HepG2 (cell line): ENCODE measurements around the gene PROK2.

ENCODE experiments used
- BHLHE40 ChIP-seq: IDR thresholded peaks from 2 replicates; pipeline ENCODE4 v1.6.1; 2011; ENCODE audit warnings: low read length, improper control_type of control experiment
- FOXJ3 ChIP-seq: sonication (generic); formaldehyde crosslinking; IDR thresholded peaks from 2 replicates; pipeline ENCODE4 v1.4.0; 2020; ENCODE audit warnings: missing genetic modification reagents, mild to moderate bottlenecking, borderline replicate concordance
- KDM3A ChIP-seq: IDR thresholded peaks from 2 replicates; pipeline ENCODE4 v1.6.1; 2018; ENCODE audit warnings: low read depth, missing compliant biosample characterization
- THAP11 ChIP-seq: IDR thresholded peaks from 2 replicates; pipeline ENCODE4 v1.6.1; 2016; ENCODE audit warnings: missing biosample characterization, missing genetic modification reagents
- ZNF558 ChIP-seq: sonication (generic); formaldehyde crosslinking; IDR thresholded peaks from 2 replicates; pipeline ENCODE4 v1.9.0; 2022; ENCODE audit warnings: mild to moderate bottlenecking, missing genetic modification reagents, borderline replicate concordance
- ZSCAN12 ChIP-seq: sonication (generic); formaldehyde crosslinking; IDR thresholded peaks from 2 replicates; pipeline ENCODE4 v1.9.0; 2021; ENCODE audit warnings: mild to moderate bottlenecking, missing genetic modification reagents
- TF ChIP-seq, protein P1 (sequence below): sonication (generic); formaldehyde crosslinking; IDR thresholded peaks from 2 replicates; pipeline ENCODE4 v1.8.0; 2022; ENCODE audit warnings: mild to moderate bottlenecking, missing genetic modification reagents, moderate library complexity
- TF ChIP-seq, protein P2 (sequence below): sonication (generic); formaldehyde crosslinking; IDR thresholded peaks from 2 replicates; pipeline ENCODE4 v1.4.0; 2020; ENCODE audit warnings: missing genetic modification reagents
- TF ChIP-seq, protein P3 (sequence below): sonication (generic); formaldehyde crosslinking; IDR thresholded peaks from 2 replicates; pipeline ENCODE4 v1.4.0; 2020; ENCODE audit warnings: missing genetic modification reagents
- TF ChIP-seq, protein P4 (sequence below): sonication (generic); formaldehyde crosslinking; conservative IDR thresholded peaks from 2 replicates; pipeline ENCODE4 v1.4.0; 2020; ENCODE audit warnings: missing genetic modification reagents
- TF ChIP-seq, protein P5 (sequence below): sonication (generic); formaldehyde crosslinking; IDR thresholded peaks from 2 replicates; pipeline ENCODE4 v1.5.0; 2020; ENCODE audit warnings: mild to moderate bottlenecking, missing genetic modification reagents, moderate library complexity

DNA sequence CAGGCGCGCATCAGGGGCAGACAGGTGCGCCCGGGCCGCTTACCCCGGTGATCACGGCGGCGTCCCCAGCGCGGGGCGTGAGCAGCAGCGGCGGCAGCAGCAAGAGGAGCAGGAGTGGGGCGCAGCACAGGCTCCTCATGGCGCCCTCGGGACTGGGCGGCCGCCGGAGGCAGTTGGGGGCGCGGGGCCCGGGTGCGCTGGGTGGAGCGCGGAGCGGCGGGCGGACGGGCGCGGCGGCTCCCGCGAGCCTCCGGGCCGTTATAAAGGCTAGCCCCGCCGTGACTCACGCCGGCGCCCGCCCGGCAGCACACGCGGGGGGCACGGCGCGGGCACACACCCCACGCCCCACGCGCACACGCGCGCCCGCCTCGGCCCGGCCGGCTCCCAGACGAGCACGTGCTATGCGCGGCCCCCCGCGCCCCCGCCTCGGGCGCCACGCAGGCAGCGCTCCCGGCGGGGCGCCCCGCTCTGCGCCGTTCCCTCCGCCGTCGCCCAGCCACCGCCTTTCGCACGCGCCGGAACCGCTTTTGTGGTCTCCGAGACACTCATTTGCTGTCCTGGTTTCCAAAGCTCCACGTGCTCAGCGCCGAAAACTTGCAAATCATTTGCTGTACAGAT lies at the start of gene PROK2:
- no peak for TF ChIP-seq BHLHE40
- TF ChIP-seq, protein P1, sequence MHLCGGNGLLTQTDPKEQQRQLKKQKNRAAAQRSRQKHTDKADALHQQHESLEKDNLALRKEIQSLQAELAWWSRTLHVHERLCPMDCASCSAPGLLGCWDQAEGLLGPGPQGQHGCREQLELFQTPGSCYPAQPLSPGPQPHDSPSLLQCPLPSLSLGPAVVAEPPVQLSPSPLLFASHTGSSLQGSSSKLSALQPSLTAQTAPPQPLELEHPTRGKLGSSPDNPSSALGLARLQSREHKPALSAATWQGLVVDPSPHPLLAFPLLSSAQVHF (CRISPR knock-in tag) = no peak
- TF ChIP-seq ZNF558 = no peak
- TF ChIP-seq, protein P2, sequence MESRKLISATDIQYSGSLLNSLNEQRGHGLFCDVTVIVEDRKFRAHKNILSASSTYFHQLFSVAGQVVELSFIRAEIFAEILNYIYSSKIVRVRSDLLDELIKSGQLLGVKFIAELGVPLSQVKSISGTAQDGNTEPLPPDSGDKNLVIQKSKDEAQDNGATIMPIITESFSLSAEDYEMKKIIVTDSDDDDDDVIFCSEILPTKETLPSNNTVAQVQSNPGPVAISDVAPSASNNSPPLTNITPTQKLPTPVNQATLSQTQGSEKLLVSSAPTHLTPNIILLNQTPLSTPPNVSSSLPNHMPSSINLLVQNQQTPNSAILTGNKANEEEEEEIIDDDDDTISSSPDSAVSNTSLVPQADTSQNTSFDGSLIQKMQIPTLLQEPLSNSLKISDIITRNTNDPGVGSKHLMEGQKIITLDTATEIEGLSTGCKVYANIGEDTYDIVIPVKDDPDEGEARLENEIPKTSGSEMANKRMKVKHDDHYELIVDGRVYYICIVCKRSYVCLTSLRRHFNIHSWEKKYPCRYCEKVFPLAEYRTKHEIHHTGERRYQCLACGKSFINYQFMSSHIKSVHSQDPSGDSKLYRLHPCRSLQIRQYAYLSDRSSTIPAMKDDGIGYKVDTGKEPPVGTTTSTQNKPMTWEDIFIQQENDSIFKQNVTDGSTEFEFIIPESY (CRISPR knock-in tag) = no peak
- TF ChIP-seq, protein P3, sequence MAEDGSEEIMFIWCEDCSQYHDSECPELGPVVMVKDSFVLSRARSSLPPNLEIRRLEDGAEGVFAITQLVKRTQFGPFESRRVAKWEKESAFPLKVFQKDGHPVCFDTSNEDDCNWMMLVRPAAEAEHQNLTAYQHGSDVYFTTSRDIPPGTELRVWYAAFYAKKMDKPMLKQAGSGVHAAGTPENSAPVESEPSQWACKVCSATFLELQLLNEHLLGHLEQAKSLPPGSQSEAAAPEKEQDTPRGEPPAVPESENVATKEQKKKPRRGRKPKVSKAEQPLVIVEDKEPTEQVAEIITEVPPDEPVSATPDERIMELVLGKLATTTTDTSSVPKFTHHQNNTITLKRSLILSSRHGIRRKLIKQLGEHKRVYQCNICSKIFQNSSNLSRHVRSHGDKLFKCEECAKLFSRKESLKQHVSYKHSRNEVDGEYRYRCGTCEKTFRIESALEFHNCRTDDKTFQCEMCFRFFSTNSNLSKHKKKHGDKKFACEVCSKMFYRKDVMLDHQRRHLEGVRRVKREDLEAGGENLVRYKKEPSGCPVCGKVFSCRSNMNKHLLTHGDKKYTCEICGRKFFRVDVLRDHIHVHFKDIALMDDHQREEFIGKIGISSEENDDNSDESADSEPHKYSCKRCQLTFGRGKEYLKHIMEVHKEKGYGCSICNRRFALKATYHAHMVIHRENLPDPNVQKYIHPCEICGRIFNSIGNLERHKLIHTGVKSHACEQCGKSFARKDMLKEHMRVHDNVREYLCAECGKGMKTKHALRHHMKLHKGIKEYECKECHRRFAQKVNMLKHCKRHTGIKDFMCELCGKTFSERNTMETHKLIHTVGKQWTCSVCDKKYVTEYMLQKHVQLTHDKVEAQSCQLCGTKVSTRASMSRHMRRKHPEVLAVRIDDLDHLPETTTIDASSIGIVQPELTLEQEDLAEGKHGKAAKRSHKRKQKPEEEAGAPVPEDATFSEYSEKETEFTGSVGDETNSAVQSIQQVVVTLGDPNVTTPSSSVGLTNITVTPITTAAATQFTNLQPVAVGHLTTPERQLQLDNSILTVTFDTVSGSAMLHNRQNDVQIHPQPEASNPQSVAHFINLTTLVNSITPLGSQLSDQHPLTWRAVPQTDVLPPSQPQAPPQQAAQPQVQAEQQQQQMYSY (CRISPR knock-in tag) = no peak
- no peak for TF ChIP-seq THAP11 (CRISPR knock-in tag)
- no peak for TF ChIP-seq ZSCAN12
- TF ChIP-seq KDM3A = no peak
- TF ChIP-seq, protein P4, sequence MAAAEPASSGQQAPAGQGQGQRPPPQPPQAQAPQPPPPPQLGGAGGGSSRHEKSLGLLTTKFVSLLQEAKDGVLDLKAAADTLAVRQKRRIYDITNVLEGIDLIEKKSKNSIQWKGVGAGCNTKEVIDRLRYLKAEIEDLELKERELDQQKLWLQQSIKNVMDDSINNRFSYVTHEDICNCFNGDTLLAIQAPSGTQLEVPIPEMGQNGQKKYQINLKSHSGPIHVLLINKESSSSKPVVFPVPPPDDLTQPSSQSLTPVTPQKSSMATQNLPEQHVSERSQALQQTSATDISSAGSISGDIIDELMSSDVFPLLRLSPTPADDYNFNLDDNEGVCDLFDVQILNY (CRISPR knock-in tag) = no peak
- no peak for TF ChIP-seq FOXJ3 (CRISPR knock-in tag)
- TF ChIP-seq, protein P5, sequence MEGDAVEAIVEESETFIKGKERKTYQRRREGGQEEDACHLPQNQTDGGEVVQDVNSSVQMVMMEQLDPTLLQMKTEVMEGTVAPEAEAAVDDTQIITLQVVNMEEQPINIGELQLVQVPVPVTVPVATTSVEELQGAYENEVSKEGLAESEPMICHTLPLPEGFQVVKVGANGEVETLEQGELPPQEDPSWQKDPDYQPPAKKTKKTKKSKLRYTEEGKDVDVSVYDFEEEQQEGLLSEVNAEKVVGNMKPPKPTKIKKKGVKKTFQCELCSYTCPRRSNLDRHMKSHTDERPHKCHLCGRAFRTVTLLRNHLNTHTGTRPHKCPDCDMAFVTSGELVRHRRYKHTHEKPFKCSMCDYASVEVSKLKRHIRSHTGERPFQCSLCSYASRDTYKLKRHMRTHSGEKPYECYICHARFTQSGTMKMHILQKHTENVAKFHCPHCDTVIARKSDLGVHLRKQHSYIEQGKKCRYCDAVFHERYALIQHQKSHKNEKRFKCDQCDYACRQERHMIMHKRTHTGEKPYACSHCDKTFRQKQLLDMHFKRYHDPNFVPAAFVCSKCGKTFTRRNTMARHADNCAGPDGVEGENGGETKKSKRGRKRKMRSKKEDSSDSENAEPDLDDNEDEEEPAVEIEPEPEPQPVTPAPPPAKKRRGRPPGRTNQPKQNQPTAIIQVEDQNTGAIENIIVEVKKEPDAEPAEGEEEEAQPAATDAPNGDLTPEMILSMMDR (CRISPR knock-in tag) = no peak
